ENCODE data around the gene CFAP45. TPM values are rescaled to one million over a fixed set of nuclear protein-coding genes. Genes with fewer than 3 reads are reported as not detected.

CFAP45 gene
- total RNA-seq, 1 donor from 2014 or later: 1.5 TPM

DNA sequence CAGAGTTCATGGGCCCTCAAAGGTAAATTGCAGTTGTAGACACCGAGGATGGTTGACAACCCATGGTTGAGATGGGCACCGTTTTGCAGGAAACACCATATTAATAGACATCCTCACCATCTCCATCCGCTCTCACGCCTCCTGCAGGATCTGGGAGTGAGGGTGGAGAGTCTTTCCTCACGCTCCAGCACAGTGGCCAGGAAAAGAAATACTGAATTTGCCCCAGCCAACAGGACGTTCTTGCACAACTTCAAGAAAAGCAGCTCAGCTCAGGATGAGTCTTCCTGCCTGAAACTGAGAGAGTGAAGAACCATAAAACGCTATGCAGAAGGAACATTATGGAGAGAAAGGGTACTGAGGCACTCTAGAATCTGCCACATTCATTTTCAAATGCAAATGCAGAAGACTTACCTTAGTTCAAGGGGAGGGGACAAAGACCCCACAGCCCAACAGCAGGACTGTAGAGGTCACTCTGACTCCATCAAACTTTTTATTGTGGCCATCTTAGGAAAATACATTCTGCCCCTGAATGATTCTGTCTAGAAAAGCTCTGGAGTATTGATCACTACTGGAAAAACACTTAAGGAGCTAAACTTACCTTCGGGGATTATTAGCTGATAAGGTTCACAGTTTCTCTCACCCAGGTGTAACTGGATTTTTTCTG, 64.0 kb downstream of the CFAP45 start:
- Mint-ChIP-seq H3K27ac (no peak overlapping the region), H3K9me3 (no peaks in the 10 kb centered on the region), H3K4me1 (ENCODE audit: low read depth) (no peaks in the 10 kb centered on the region), H3K4me3 (ENCODE audit: low read depth) (no peak overlapping the region), H3K27me3 (ENCODE audit: low read depth) (no peaks in the 10 kb centered on the region), H3K36me3 (ENCODE audit: low read depth) (no peaks in the 10 kb centered on the region)
- intact Hi-C loops (cut with micrococcal nuclease): no loop called here
- no peak for DNase-seq (ENCODE audit: low spot score)

DNA sequence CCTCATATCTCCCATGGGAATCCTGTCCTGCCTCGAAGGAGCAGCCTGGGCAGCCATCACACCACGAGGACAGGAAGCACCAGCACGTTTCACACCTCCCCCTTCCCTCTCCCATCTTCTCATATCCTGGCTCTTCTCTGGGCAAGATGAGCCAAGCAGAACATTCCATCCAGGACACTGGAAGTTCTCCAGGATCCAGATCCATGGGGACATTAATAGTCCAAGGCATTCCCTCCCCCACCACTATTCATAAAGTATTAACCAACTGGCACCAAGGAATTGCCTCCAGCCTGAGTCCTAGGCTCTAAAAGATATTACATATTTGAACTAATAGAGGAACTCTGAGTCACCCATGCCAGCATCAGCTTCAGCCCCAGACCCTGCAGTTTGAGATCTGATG, 64.6 kb downstream of the CFAP45 start:
- H3K4me1 Mint-ChIP-seq (ENCODE audit: low read depth): no peaks in the 10 kb centered on the region
- H3K27ac Mint-ChIP-seq: no peak overlapping the region
- H3K4me3 Mint-ChIP-seq (ENCODE audit: low read depth): no peak overlapping the region
- H3K36me3 Mint-ChIP-seq (ENCODE audit: low read depth): no peaks in the 10 kb centered on the region
- intact Hi-C loops (cut with micrococcal nuclease): no loop called here
- no peaks in the 10 kb centered on the region for H3K27me3 Mint-ChIP-seq (ENCODE audit: low read depth)
- DNase-seq (ENCODE audit: low spot score): no peak
- H3K9me3 Mint-ChIP-seq: no peaks in the 10 kb centered on the region

DNA sequence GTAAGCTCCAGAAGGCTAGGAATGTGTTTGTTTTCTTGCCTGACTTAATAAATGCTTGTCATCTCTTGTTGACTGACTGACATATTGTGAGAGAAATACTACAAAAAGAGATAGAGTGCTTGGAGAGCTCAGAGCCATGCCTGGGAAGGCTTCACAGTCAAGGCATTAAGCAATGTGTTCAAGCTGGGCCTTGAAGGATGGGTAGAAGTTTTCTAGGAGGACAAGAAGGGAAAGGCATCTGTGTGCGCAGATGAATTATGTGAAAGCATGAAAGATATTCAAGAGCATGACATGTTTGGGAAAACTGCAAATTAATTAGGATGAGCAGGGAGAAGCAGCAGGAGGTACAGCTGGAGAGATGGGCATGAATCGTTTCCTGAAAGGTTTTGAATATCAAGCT, 67.7 kb downstream of the CFAP45 start:
- no peak for DNase-seq (ENCODE audit: low spot score)
- no peaks in the 10 kb centered on the region for H3K9me3 Mint-ChIP-seq
- H3K27me3 Mint-ChIP-seq (ENCODE audit: low read depth): no peaks in the 10 kb centered on the region
- no peaks in the 10 kb centered on the region for H3K36me3 Mint-ChIP-seq (ENCODE audit: low read depth)
- no peak overlapping the region for H3K4me3 Mint-ChIP-seq (ENCODE audit: low read depth)
- intact Hi-C loops (cut with micrococcal nuclease): no loop called here
- peaks cover 13% of the 10 kb centered on the region for H3K4me1 Mint-ChIP-seq (ENCODE audit: low read depth)
- no peak overlapping the region for H3K27ac Mint-ChIP-seq

DNA sequence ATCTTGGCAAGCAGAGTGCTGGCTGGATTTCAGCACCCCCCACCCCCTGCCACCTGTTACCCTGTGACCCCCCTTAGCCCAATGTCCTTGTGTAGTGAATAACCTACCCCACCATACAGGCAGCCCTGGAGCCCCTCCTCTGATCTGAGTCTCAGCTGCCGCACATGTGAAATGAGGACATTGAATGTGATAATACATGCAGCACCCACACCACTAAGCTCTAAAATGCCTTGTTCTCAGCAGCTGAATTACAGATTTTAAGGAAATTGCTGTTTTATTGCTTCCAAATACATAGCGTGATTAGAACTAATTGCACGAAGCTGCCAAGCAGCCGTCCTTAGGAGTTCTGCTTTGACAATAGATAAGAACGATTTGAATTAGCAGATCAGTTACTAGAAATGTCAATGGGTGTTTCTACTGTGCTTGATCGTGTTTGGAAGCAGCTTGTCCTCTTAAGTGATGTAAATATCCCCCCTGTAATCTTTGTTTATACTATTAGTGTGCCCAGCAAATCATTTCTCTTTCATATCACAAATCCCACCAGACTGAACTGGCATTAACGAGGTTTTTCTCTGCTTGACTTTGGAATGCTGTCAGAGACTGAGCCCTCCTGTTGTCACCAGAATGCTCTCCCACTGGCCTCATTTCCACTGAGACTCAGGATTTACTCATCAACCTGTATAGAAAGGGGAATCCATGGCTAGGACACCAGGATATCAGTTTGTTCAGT, 68.4 kb downstream of the CFAP45 start:
- Mint-ChIP-seq H3K4me1 (ENCODE audit: low read depth) (peaks cover 19% of the 10 kb centered on the region), H3K4me3 (ENCODE audit: low read depth) (no peak overlapping the region)

DNA sequence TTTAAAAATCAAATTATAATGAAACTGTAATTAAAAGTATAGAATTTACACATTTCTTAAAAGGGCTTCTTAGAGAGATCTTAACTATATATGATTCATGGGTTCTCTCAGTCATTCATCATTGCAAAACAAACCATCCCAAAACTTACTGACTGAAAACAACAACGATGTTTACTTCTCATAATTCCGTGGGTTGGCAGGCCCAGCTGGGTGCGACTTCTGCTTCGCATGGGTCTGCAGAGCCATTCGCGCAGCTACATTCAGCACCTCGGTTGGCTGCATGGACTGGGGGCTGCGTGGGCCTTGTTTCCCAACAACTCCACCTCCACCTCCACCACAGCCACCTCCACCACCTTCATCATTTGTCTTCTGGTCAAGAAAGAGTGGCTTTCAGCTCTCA, 69.2 kb downstream of the CFAP45 start:
- Mint-ChIP-seq H3K27me3 (ENCODE audit: low read depth) (no peaks in the 10 kb centered on the region), H3K9me3 (no peaks in the 10 kb centered on the region), H3K4me3 (ENCODE audit: low read depth) (no peak overlapping the region), H3K36me3 (ENCODE audit: low read depth) (peaks cover 5% of the 10 kb centered on the region), H3K4me1 (ENCODE audit: low read depth) (peaks cover 28% of the 10 kb centered on the region), H3K27ac (no peak overlapping the region)
- no peak for DNase-seq (ENCODE audit: low spot score)
- intact Hi-C loops (cut with micrococcal nuclease): no loop called here

More for the DNA sequence above, 68.4 kb downstream of the CFAP45 start:
- no peak for DNase-seq (ENCODE audit: low spot score)
- Mint-ChIP-seq H3K27ac (no peak overlapping the region), H3K27me3 (ENCODE audit: low read depth) (no peaks in the 10 kb centered on the region), H3K36me3 (ENCODE audit: low read depth) (peaks cover 5% of the 10 kb centered on the region), H3K9me3 (no peaks in the 10 kb centered on the region)
- intact Hi-C loops (cut with micrococcal nuclease): no loop called here

DNA sequence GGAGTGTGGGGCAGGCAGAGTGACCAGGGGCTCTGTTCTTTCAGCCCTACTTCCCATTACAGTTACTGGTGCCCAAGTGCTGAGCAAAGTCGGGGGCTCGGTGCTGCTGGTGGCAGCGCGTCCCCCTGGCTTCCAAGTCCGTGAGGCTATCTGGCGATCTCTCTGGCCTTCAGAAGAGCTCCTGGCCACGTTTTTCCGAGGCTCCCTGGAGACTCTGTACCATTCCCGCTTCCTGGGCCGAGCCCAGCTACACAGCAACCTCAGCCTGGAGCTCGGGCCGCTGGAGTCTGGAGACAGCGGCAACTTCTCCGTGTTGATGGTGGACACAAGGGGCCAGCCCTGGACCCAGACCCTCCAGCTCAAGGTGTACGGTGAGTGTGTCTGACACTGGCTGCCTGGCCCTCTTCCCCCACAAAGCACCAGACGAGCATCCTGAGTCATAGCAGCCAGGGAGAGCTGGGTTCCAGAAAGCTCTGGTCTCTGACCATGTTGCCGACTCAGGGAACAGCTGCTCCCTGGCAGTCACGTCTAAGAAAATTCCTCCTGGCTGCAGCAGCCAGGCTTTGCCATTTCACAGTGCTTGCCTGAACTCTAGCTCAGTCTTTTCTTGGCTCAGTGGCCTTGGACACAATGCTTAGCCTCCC, 70.0 kb downstream of the CFAP45 start:
- Mint-ChIP-seq H3K27ac (no peak overlapping the region), H3K4me1 (ENCODE audit: low read depth) (peaks cover 36% of the 10 kb centered on the region), H3K4me3 (ENCODE audit: low read depth) (no peak overlapping the region), H3K27me3 (ENCODE audit: low read depth) (peaks cover 3% of the 10 kb centered on the region), H3K9me3 (no peaks in the 10 kb centered on the region), H3K36me3 (ENCODE audit: low read depth) (peaks cover 5% of the 10 kb centered on the region)
- intact Hi-C loops (cut with micrococcal nuclease): loop anchor here (2.0 kb wide), 1 partner anchor 61 kb away; no protein-coding TSS in a partner anchor
- DNase-seq (ENCODE audit: low spot score): no peak

DNA sequence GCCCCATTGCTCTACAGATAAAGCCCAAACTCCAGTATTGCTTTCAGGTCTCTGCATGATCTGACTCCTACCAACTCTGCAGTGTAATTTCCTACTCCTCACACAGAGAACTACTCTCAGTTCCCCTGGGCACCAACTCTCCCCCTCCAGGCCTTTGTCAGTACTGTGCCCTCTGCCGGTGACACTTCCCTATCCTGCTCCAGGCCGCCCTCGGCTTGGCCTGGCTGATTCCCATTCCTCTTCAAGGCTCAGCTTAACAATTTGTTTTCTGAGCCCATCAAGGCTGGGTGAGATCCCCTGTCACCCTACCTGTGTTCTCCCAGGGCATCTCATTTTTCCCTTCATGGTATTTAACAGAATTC, 70.7 kb downstream of the CFAP45 start:
- H3K4me1 Mint-ChIP-seq (ENCODE audit: low read depth): peaks cover 38% of the 10 kb centered on the region
- no peak overlapping the region for H3K27ac Mint-ChIP-seq
- DNase-seq (ENCODE audit: low spot score): no peak
- intact Hi-C loops (cut with micrococcal nuclease): loop anchor here (2.0 kb wide), 1 partner anchor 62 kb away; no protein-coding TSS in a partner anchor
- no peak overlapping the region for H3K4me3 Mint-ChIP-seq (ENCODE audit: low read depth)
- peaks cover 6% of the 10 kb centered on the region for H3K27me3 Mint-ChIP-seq (ENCODE audit: low read depth)
- no peaks in the 10 kb centered on the region for H3K9me3 Mint-ChIP-seq
- peaks cover 5% of the 10 kb centered on the region for H3K36me3 Mint-ChIP-seq (ENCODE audit: low read depth)

DNA sequence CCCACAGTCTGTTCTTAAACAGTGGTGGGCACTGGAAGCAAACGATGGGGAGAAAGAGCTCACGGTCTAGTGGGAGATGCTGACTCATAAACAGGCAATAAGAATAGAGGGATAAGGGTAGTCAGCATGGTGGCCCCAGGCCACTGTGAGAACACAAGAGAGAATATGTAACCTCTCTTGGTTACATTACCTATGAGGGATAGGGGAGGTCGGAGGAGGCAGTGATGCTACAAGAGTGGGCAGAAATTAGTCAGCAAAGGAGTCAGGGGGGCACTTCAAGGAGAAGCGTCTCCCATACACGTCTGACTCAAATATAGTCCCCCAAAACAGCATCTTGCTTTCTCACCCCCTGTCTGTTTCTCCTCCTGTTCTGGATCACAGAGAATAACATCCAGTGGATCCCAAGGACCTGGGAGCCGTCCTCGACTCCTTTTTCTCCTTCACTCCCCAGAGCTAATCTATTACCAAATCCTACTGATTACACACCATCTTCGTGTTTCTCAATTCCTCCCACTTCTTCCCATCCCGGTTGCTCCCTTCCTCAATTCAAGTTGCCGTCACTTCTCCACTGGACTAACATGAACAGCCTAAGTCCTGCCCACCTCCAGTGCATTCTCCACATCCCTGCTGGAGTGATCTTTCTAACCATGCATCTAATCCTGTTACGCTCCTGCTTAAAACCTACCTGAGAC, 71.2 kb downstream of the CFAP45 start:
- peaks cover 38% of the 10 kb centered on the region for H3K4me1 Mint-ChIP-seq (ENCODE audit: low read depth)
- H3K27me3 Mint-ChIP-seq (ENCODE audit: low read depth): peaks cover 6% of the 10 kb centered on the region
- peaks cover 5% of the 10 kb centered on the region for H3K36me3 Mint-ChIP-seq (ENCODE audit: low read depth)
- H3K4me3 Mint-ChIP-seq (ENCODE audit: low read depth): no peak overlapping the region
- no peaks in the 10 kb centered on the region for H3K9me3 Mint-ChIP-seq
- H3K27ac Mint-ChIP-seq: no peak overlapping the region
- DNase-seq (ENCODE audit: low spot score): no peak
- intact Hi-C loops (cut with micrococcal nuclease): loop anchor here (2.0 kb wide), 1 partner anchor 62 kb away; no protein-coding TSS in a partner anchor

DNA sequence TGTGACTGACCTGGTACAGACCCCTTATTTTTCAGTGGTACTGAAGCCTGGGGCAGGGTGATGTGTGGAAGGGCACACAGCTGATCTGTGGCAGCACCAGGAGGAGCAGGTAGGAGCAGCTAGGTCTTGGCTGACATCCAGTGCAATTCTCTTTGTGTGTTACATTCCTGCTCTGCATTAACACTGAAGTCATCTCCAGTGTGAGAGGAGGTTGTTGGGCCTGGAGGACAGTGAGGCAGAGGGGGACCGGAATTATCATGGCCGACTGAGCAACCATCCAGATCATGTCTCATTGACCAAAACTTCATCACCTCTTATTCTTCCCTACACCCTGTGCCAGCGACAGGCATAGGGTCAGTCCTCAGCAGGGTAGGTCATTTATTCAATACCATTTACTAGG, 71.8 kb downstream of the CFAP45 start:
- intact Hi-C loops (cut with micrococcal nuclease): loop anchor here (2.0 kb wide), 1 partner anchor 63 kb away; no protein-coding TSS in a partner anchor
- H3K4me3 Mint-ChIP-seq (ENCODE audit: low read depth): no peak overlapping the region
- peaks cover 38% of the 10 kb centered on the region for H3K4me1 Mint-ChIP-seq (ENCODE audit: low read depth)
- no peak overlapping the region for H3K27ac Mint-ChIP-seq
- no peak for DNase-seq (ENCODE audit: low spot score)
- no peaks in the 10 kb centered on the region for H3K9me3 Mint-ChIP-seq
- H3K36me3 Mint-ChIP-seq (ENCODE audit: low read depth): peaks cover 5% of the 10 kb centered on the region
- H3K27me3 Mint-ChIP-seq (ENCODE audit: low read depth): peaks cover 6% of the 10 kb centered on the region

DNA sequence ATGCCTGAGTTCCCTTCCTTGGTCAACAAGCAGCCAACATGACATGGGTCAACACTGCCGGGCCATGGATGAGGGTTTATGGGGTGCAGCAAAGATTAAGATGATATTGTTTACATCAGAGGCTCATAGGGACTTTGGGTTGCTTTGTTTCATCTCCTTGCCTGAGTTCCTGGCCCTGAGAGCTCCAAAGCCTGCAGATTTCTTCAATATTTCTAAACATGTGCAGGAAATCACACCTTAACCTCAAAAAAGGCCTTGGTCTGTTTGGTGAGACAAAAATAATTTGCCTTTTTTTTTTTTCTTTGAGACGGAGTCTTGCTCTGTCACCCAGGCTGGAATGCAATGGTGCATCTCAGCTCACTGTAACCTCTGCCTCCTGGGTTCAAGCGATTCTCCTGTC, 72.4 kb downstream of the CFAP45 start:
- peaks cover 38% of the 10 kb centered on the region for H3K4me1 Mint-ChIP-seq (ENCODE audit: low read depth)
- intact Hi-C loops (cut with micrococcal nuclease): no loop called here
- H3K9me3 Mint-ChIP-seq: no peaks in the 10 kb centered on the region
- no peak for DNase-seq (ENCODE audit: low spot score)
- H3K36me3 Mint-ChIP-seq (ENCODE audit: low read depth): peaks cover 5% of the 10 kb centered on the region
- H3K27ac Mint-ChIP-seq: no peak overlapping the region
- H3K4me3 Mint-ChIP-seq (ENCODE audit: low read depth): no peak overlapping the region
- H3K27me3 Mint-ChIP-seq (ENCODE audit: low read depth): peaks cover 7% of the 10 kb centered on the region

DNA sequence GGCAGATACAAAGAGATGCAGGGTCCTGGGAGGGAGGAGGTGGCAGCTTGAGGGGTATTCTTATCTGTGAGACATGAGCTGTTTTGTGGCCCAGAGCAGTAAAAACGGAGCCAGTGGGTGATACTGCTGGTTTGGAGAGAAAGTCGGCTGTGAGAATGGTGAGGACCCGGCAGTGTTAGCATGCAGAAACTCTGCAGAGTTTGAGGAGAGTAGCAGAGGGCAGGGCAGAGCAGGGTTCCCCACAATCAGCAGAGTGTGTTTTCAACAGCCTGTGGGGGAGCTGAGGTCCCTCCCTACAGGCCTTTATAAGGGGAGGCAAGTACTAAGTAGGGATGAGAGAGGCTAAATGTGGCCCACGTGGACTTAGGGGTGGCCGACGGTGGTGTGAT, 72.9 kb downstream of the CFAP45 start:
- peaks cover 38% of the 10 kb centered on the region for H3K4me1 Mint-ChIP-seq (ENCODE audit: low read depth)
- H3K9me3 Mint-ChIP-seq: no peaks in the 10 kb centered on the region
- H3K27ac Mint-ChIP-seq: peak overlapping the region; percentile 25
- peaks cover 8% of the 10 kb centered on the region for H3K27me3 Mint-ChIP-seq (ENCODE audit: low read depth)
- DNase-seq (ENCODE audit: low spot score): no peak
- H3K36me3 Mint-ChIP-seq (ENCODE audit: low read depth): peaks cover 5% of the 10 kb centered on the region
- no peak overlapping the region for H3K4me3 Mint-ChIP-seq (ENCODE audit: low read depth)
- intact Hi-C loops (cut with micrococcal nuclease): no loop called here

DNA sequence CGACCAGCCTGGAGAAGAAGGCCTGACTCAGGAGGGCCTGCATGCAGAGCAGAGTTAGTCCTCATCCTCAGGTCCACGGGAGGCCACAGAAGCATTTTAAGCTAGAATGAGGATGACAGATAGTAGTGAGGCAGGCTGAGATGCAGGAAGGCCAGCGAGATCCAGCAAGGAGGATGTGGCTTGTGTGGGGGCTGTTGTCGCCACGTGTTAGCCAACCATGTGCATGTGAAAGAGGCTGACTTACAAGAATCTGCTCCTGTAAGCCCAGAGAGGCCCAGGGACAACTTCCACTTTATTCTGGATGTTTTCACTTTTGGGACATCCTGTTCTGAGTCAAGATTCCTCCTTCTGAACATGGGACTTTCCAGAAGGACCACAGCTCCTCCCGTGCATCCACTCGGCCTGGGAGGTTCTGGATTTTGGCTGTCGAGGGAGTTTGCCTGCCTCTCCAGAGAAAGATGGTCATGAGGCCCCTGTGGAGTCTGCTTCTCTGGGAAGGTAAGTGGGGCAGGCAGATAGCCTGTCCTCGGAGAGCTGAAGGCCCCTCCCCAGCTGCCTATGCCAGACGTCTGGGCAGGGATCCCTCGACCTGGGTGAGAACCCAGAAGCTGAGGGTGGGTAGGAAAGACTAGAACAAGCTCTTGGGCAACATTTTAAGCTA, 73.4 kb downstream of the CFAP45 start, which contains the start of gene SLAMF8:
Gene SLAMF8 (plus strand): TSS at position 433 of the 661 bp plus-strand sequence. CDS start 26 bp downstream, at position 459.
- intact Hi-C loops (cut with micrococcal nuclease): no loop called here
- H3K4me3 Mint-ChIP-seq (ENCODE audit: low read depth): no peak within 1 kb of the TSS
- H3K9me3 Mint-ChIP-seq: no peaks in the 10 kb centered on the region
- DNase-seq (ENCODE audit: low spot score): peak; percentile 35
- H3K36me3 Mint-ChIP-seq (ENCODE audit: low read depth): peaks cover 5% of the 10 kb centered on the region
- H3K27me3 Mint-ChIP-seq (ENCODE audit: low read depth): peaks cover 8% of the 10 kb centered on the region
- peak within 1 kb of the TSS; percentile 39 for H3K27ac Mint-ChIP-seq
- peaks cover 38% of the 10 kb centered on the region for H3K4me1 Mint-ChIP-seq (ENCODE audit: low read depth)

Measured in activated T-helper 2 cell treated with anti-CD3 and anti-CD28 coated beads, Interferon-gamma antibody, Interleukin-2, Interleukin-4, amounts not matched to agents 10 μg/mL and 5 μg/mL and 100 μg/mL, durations not matched to agents 14 hours and 24 hours and 36 hours (primary cell).